ENCODE measurements around the gene HBG1.

HBG1 gene

DNA sequence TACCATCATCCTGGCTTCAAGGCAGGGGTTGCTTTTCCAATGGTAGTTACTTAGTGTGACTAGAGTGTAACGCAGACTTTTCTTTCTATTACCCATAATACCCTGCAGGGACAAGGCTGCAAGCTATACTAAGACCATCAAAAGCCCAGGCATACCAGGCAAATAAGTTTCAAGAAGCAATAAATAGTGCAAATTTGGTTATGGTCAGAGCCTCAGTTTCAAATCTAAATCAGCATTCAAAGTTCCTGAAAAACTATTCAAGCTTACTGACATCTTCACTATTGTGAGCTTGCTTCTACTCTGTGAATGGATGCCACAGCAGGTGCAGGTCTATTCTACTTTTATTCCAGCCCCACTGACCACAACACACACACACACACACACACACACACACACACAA, 20.3 kb downstream of the HBG1 start:
- H3K27ac ChIP-seq = no peak overlapping the region
- TF ChIP-seq, protein P1, sequence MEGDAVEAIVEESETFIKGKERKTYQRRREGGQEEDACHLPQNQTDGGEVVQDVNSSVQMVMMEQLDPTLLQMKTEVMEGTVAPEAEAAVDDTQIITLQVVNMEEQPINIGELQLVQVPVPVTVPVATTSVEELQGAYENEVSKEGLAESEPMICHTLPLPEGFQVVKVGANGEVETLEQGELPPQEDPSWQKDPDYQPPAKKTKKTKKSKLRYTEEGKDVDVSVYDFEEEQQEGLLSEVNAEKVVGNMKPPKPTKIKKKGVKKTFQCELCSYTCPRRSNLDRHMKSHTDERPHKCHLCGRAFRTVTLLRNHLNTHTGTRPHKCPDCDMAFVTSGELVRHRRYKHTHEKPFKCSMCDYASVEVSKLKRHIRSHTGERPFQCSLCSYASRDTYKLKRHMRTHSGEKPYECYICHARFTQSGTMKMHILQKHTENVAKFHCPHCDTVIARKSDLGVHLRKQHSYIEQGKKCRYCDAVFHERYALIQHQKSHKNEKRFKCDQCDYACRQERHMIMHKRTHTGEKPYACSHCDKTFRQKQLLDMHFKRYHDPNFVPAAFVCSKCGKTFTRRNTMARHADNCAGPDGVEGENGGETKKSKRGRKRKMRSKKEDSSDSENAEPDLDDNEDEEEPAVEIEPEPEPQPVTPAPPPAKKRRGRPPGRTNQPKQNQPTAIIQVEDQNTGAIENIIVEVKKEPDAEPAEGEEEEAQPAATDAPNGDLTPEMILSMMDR (IDR thresholded peaks at IDR 0.05) = no peak
- no peak for TF ChIP-seq ZFX (IDR thresholded peaks at IDR 0.05; ENCODE audit: borderline replicate concordance)

DNA sequence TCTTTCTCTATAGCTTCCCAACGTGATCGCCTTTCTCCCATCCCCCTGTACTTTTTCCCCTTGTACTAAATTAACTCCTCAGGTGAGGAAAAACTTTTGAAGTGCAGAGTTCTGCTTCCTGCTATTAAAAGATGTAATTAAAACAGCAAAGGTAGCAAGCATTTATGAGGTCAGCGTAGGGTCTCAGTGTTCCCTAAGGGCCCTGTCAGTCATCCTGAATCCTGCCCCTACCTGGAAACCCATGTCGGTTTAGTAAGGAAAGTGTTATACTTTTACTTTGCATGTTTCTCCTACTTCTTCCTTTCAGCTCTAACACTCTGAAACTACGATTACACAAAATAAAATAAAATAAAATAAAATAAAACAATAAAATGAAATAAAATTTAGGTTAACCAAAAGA, 21.5 kb downstream of the HBG1 start:
- TF ChIP-seq ZFX (IDR thresholded peaks at IDR 0.05; ENCODE audit: borderline replicate concordance) = no peak
- TF ChIP-seq, protein P1 (IDR thresholded peaks at IDR 0.05) = no peak

DNA sequence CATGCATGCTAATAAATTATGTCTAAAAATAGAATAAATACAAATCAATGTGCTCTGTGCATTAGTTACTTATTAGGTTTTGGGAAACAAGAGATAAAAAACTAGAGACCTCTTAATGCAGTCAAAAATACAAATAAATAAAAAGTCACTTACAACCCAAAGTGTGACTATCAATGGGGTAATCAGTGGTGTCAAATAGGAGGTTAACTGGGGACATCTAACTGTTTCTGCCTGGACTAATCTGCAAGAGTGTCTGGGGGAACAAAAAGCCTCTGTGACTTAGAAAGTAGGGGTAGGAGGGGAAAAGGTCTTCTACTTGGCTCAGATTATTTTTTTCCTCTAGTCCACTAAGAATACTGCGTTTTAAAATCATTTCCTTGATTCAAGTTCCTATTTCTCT, 22.0 kb downstream of the HBG1 start:
- no peak for TF ChIP-seq ZFX (IDR thresholded peaks at IDR 0.05; ENCODE audit: borderline replicate concordance)
- no peak overlapping the region for H3K27ac ChIP-seq

More for the DNA sequence above, 21.5 kb downstream of the HBG1 start:
- H3K27ac ChIP-seq = no peak overlapping the region

DNA sequence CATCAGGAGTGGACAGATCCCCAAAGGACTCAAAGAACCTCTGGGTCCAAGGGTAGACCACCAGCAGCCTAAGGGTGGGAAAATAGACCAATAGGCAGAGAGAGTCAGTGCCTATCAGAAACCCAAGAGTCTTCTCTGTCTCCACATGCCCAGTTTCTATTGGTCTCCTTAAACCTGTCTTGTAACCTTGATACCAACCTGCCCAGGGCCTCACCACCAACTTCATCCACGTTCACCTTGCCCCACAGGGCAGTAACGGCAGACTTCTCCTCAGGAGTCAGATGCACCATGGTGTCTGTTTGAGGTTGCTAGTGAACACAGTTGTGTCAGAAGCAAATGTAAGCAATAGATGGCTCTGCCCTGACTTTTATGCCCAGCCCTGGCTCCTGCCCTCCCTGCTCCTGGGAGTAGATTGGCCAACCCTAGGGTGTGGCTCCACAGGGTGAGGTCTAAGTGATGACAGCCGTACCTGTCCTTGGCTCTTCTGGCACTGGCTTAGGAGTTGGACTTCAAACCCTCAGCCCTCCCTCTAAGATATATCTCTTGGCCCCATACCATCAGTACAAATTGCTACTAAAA, 22.8 kb downstream of the HBG1 start, which contains the start of gene HBB:
TSS of gene HBB (minus strand) at position 340 of the 579 bp plus-strand sequence. CDS start at position 290, 50 bp downstream.
- no peak within 1 kb of the TSS for H3K27ac ChIP-seq
- TF ChIP-seq, protein P1 (IDR thresholded peaks at IDR 0.05) = no peak
- TF ChIP-seq ZFX (IDR thresholded peaks at IDR 0.05; ENCODE audit: borderline replicate concordance) = no peak

DNA sequence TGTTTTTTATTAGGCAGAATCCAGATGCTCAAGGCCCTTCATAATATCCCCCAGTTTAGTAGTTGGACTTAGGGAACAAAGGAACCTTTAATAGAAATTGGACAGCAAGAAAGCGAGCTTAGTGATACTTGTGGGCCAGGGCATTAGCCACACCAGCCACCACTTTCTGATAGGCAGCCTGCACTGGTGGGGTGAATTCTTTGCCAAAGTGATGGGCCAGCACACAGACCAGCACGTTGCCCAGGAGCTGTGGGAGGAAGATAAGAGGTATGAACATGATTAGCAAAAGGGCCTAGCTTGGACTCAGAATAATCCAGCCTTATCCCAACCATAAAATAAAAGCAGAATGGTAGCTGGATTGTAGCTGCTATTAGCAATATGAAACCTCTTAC, 24.2 kb downstream of the HBG1 start:
- TF ChIP-seq, protein P1 (IDR thresholded peaks at IDR 0.05) = no peak
- no peak for TF ChIP-seq ZFX (IDR thresholded peaks at IDR 0.05; ENCODE audit: borderline replicate concordance)
- H3K27ac ChIP-seq = no peak overlapping the region

DNA sequence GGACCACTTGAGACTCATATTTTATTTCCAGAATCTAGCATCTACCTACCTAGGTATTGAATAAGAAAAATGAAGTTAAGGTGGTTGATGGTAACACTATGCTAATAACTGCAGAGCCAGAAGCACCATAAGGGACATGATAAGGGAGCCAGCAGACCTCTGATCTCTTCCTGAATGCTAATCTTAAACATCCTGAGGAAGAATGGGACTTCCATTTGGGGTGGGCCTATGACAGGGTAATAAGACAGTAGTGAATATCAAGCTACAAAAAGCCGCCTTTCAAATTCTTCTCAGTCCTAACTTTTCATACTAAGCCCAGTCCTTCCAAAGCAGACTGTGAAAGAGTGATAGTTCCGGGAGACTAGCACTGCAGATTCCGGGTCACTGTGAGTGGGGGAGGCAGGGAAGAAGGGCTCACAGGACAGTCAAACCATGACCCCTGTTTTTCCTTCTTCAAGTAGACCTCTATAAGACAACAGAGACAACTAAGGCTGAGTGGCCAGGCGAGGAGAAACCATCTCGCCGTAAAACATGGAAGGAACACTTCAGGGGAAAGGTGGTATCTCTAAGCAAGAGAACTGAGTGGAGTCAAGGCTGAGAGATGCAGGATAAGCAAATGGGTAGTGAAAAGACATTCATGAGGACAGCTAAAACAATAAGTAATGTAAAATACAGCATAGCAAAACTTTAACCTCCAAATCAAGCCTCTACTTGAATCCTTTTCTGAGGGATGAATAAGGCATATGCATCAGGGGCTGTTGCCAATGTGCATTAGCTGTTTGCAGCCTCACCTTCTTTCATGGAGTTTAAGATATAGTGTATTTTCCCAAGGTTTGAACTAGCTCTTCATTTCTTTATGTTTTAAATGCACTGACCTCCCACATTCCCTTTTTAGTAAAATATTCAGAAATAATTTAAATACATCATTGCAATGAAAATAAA, 24.8 kb downstream of the HBG1 start:
- TF ChIP-seq ZFX (IDR thresholded peaks at IDR 0.05; ENCODE audit: borderline replicate concordance) = no peak
- TF ChIP-seq, protein P1 (IDR thresholded peaks at IDR 0.05) = no peak
- no peak overlapping the region for H3K27ac ChIP-seq

DNA sequence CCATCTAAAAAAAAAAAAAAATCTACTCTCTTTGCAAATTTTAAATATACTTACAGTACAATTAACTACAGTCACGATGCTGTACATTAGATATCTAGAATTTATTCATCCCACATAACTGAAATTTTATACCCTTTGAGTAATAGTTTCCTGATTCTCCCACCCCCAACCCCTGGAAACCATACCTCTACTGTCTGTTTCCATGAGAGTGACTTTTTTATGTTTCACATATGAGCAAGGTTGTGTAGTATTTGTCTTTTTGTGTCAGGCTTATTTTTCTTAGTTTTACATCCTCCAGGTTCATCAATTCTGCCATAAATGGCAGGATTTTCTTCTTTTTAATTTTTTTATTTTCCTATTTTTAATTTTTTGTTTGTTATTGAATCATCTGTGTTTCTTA, 26.0 kb downstream of the HBG1 start:
- TF ChIP-seq ZFX (IDR thresholded peaks at IDR 0.05; ENCODE audit: borderline replicate concordance) = no peak
- TF ChIP-seq, protein P1 (IDR thresholded peaks at IDR 0.05) = no peak
- H3K27ac ChIP-seq = no peak overlapping the region

Data from 22Rv1 (cell line).